Measurements from ENCODE around the gene SLC49A3. TPM values are rescaled to one million over a fixed set of nuclear protein-coding genes. Genes with fewer than 3 reads are reported as not detected.

SLC49A3 gene
- total and polyA plus RNA-seq, 2 of the 13 experiments (the other 11 are each of a cell fraction or from before 2014, with no cell fraction given) = 0.07 to 0.17 TPM

DNA sequence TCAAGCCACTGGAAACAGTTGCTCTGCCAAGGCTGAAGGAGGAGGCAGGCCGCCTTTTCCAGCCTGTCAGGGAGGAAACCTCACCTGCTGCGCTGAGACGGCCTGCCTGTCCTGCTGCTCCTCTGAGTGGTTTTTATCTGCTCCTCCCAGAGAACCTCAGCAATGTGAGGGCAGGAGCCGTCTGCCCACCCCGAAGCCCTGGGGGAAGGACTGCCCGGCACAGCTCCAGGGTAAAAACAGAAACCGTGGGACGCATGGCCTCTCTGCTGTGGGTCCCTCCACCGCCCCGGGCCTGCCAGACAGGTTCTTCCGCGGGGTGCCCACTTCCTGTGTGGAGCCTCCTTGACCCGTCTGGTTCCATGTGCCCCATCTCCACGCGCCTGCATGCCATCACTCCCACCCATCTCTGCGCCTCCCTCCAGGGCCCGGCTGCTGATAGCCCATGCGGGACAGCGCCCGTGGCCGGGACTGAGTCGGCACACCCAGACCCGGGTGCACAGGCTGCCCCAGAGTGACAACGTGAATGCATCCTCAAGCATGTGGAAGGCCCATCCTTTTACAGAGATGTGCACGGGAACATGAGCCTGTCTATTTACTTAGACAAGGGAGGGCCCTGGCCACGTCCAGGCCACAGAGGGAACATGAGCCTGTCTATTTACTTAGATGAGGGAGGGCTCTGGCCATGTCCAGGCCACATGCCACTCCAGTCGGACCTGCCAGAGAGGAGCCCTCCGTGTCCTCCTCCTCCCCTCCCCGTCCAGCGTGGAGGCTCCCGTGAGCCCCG, 4.0 kb upstream of the SLC49A3 start (continued):
- TF ChIP-seq THAP9 (CRISPR knock-in tag; IDR thresholded peaks at IDR 0.05; ENCODE audit: borderline replicate concordance) = no peak
- TF ChIP-seq, protein P1, sequence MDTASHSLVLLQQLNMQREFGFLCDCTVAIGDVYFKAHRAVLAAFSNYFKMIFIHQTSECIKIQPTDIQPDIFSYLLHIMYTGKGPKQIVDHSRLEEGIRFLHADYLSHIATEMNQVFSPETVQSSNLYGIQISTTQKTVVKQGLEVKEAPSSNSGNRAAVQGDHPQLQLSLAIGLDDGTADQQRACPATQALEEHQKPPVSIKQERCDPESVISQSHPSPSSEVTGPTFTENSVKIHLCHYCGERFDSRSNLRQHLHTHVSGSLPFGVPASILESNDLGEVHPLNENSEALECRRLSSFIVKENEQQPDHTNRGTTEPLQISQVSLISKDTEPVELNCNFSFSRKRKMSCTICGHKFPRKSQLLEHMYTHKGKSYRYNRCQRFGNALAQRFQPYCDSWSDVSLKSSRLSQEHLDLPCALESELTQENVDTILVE (CRISPR knock-in tag; IDR thresholded peaks at IDR 0.05) = peak; percentile 53; the same call in 1 of the 2 replicates
- TF ChIP-seq ZNF430 (CRISPR knock-in tag; IDR thresholded peaks at IDR 0.05) = peak; percentile 92
- TF ChIP-seq MLXIP (CRISPR knock-in tag; IDR thresholded peaks at IDR 0.05; ENCODE audit: borderline replicate concordance) = peak; percentile 95; the same call in 1 of the 2 replicates
- TF ChIP-seq ETV6 (CRISPR knock-in tag; conservative IDR thresholded peaks at IDR 0.05) = no peak
- TF ChIP-seq HOXA5 (CRISPR knock-in tag; IDR thresholded peaks at IDR 0.05) = no peak
- TF ChIP-seq ZNF570 (CRISPR knock-in tag; IDR thresholded peaks at IDR 0.05; ENCODE audit: borderline replicate concordance) = no peak
- TF ChIP-seq HNF1A (IDR thresholded peaks at IDR 0.05; ENCODE audit: low read depth) = peak; percentile 23; the same call in 1 of the 2 replicates
- TF ChIP-seq HNF1A (CRISPR knock-in tag; IDR thresholded peaks at IDR 0.05; ENCODE audit: borderline replicate concordance) = no peak
